GM21381 (cell line): ENCODE results near the gene SPRED3.
"Not testable (repeated sequence)": the region's sequence is repeated elsewhere in the genome, so short reads cannot be mapped to it uniquely, and the experiment has no call there.

Source experiments
- ATAC-seq: cut with Tn5 transposase; IDR thresholded peaks from one replicate; pipeline ENCODE4 v1.9.1; 2021; ENCODE audit warnings: mild to moderate bottlenecking, moderate library complexity; ENCODE audit not compliant: unreplicated experiment

Gene SPRED3

GRCh38 chr19:38417146-38417543, 28.6 kb downstream of the SPRED3 start:
- ATAC-seq = no peak

GRCh38 chr19:38417544-38418506, 29.3 kb downstream of the SPRED3 start:
- peak; percentile 51 for ATAC-seq

- no peak for ATAC-seq
Observed at GRCh38 chr19:38420935-38421334, 32.4 kb downstream of the SPRED3 start.

GRCh38 chr19:38421856-38422255, 33.4 kb downstream of the SPRED3 start:
- no peak for ATAC-seq

- no peak for ATAC-seq
Observed at GRCh38 chr19:38422438-38422837, 33.9 kb downstream of the SPRED3 start.

GRCh38 chr19:38424272-38424671, 35.8 kb downstream of the SPRED3 start:
- no peak for ATAC-seq

GRCh38 chr19:38425222-38425809, 36.8 kb downstream of the SPRED3 start:
- ATAC-seq = no peak

GRCh38 chr19:38425810-38426466, 37.4 kb downstream of the SPRED3 start, which contains the start of gene RASGRP4:
TSS of gene RASGRP4 (minus strand) at chr19:38426219. CDS start at chr19:38426091, 128 bp downstream.
- ATAC-seq = no peak

GRCh38 chr19:38427035-38427677, 38.7 kb downstream of the SPRED3 start:
- ATAC-seq = not testable (repeated sequence)

GRCh38 chr19:38429055-38429810, 40.7 kb downstream of the SPRED3 start:
- no peak for ATAC-seq

- ATAC-seq = no peak
Observed at GRCh38 chr19:38429811-38430156, 41.3 kb downstream of the SPRED3 start.

GRCh38 chr19:38430931-38431330, 42.4 kb downstream of the SPRED3 start:
- ATAC-seq = no peak

GRCh38 chr19:38433268-38433733, 44.8 kb downstream of the SPRED3 start, which contains the start of gene RYR1:
TSS of gene RYR1 (plus strand) at chr19:38433691. CDS start at chr19:38433830, 139 bp downstream.
- ATAC-seq = no peak

GRCh38 chr19:38434549-38435051, 46.1 kb downstream of the SPRED3 start:
- ATAC-seq = no peak

- ATAC-seq = no peak
Observed at GRCh38 chr19:38437295-38437694, 48.8 kb downstream of the SPRED3 start.

GRCh38 chr19:38437917-38438316, 49.4 kb downstream of the SPRED3 start:
- no peak for ATAC-seq

- ATAC-seq = no peak
Observed at GRCh38 chr19:38440592-38440991, 52.1 kb downstream of the SPRED3 start.

- ATAC-seq = no peak
Observed at GRCh38 chr19:38441657-38442348, 53.3 kb downstream of the SPRED3 start.

GRCh38 chr19:38442736-38443135, 54.2 kb downstream of the SPRED3 start:
- ATAC-seq = no peak
